ENCODE data around the gene CMKLR1. TPM values are rescaled to one million over a fixed set of nuclear protein-coding genes. Genes with fewer than 3 reads are reported as not detected.

CMKLR1 gene
- total RNA-seq, 4 donors from 2014 or later = 9.7 to 25.4 (median 13.0) TPM

DNA sequence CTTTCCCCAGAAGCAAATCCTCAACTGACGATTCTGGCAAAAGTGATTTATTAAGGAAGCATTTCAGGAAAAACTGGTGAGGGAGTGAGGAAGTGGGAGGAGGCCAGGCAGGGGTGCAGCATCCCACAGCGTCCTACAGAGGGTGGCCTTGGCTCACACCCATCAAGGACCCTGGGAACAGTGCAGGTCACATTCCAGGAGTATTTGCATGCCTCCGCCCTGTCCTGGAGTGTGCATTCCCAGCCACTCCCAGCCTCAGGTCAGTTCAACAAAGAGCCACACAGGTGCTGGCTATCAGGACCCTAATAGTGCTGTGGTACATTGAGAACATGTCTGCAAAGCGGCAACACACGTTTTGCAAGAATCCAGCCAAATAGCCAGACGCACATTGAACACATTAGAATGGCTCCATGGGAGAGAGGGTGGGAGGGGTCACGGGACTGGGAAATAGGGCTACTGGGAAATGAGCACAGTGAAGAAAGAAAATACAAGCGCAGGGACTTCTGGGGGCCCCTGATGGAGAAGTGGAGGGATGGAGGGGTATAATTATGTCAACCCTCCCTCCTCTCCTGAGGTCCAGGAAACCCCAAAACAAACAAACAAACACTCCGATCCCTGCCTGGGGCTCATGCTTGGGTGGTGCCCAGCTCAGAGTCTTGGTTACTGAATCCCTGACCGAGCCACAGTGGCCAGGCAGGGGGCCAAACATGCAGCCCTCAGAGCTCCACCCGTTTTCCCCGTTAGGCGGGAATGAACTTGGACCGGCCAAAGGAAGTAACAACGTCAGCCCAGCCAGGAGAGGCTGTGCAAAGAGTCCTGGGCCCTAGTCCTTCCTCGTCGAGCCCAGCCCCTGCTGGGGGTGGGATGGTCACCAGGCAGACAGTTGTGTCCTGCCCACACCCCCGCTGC is 36.5 kb downstream of the CMKLR1 start:
- TF ChIP-seq EP300 (IDR thresholded peaks at IDR 0.05) = no peak
- TF ChIP-seq, protein P1, sequence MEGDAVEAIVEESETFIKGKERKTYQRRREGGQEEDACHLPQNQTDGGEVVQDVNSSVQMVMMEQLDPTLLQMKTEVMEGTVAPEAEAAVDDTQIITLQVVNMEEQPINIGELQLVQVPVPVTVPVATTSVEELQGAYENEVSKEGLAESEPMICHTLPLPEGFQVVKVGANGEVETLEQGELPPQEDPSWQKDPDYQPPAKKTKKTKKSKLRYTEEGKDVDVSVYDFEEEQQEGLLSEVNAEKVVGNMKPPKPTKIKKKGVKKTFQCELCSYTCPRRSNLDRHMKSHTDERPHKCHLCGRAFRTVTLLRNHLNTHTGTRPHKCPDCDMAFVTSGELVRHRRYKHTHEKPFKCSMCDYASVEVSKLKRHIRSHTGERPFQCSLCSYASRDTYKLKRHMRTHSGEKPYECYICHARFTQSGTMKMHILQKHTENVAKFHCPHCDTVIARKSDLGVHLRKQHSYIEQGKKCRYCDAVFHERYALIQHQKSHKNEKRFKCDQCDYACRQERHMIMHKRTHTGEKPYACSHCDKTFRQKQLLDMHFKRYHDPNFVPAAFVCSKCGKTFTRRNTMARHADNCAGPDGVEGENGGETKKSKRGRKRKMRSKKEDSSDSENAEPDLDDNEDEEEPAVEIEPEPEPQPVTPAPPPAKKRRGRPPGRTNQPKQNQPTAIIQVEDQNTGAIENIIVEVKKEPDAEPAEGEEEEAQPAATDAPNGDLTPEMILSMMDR (IDR thresholded peaks at IDR 0.05) = peak in 1 of 4 experiments; percentile 17
- no peaks in the 10 kb centered on the region for H3K36me3 ChIP-seq
- WGBS, 2 donors (ENCODE audit: low coverage in 1 of 2) = 54 to 63% methylated on average over 3 to 7 of the region's 18 CpGs
- peak overlapping the region in 3 of 4 donors; percentile 72 to 76 (median 74) for H3K27ac ChIP-seq
- no peak overlapping the region for H3K4me3 ChIP-seq
- H3K4me1 ChIP-seq = peaks cover 0 to 60% (median 47%) of the 10 kb centered on the region in 3 donors
- ATAC-seq = peak; percentile 72
- H3K9me3 ChIP-seq = no peaks in the 10 kb centered on the region
- H3K27me3 ChIP-seq = no peaks in the 10 kb centered on the region

- 75% methylated on average over 6 of the region's 6 CpGs; no CpG with 5 or more reads in 1 of the 2 donors for WGBS, 2 donors (ENCODE audit: low coverage in 1 of 2)
- Histone ChIP-seq H3K4me1 (peaks cover 0 to 54% (median 47%) of the 10 kb centered on the region in 3 donors), H3K27ac (peak overlapping the region in 3 of 4 donors; percentile 72 to 76 (median 74))
These were observed 37.1 kb downstream of the CMKLR1 start for GRCh38 chr12:108302016-108302402.

DNA sequence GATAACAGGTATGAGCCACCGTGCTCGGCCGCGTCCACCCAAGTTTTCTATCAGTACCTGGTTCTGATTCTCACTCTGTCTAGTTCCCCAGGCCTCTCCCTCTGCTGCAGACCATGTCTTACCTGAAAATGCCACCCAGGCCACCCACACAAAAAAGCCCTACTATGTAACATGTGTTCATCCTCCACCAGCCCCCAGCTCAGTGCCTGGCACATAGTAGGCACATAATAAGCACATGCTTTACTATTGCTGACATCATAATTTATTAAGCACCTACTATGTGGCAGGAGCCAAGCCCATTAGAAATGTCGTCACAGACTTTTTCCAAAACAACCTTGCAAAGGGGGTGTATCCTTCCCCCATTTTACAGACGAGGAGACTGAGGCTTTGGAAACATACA is 37.8 kb downstream of the CMKLR1 start:
- no peaks in the 10 kb centered on the region for H3K9me3 ChIP-seq
- H3K27me3 ChIP-seq = no peaks in the 10 kb centered on the region
- H3K4me3 ChIP-seq = no peak overlapping the region
- no peak for TF ChIP-seq EP300 (IDR thresholded peaks at IDR 0.05)
- TF ChIP-seq, protein P1 (IDR thresholded peaks at IDR 0.05) = no peak
- TF ChIP-seq POLR2AphosphoS5 (IDR thresholded peaks at IDR 0.05) = no peak
- no peak for TF ChIP-seq POLR2A (IDR thresholded peaks at IDR 0.05)
- no peak overlapping the region for H3K27ac ChIP-seq
- WGBS, 2 donors (ENCODE audit: low coverage in 1 of 2) = 88 to 100% methylated on average over 2 to 3 of the region's 6 CpGs
- peaks cover 0 to 51% (median 41%) of the 10 kb centered on the region in 3 donors for H3K4me1 ChIP-seq
- no peak for ATAC-seq
- H3K36me3 ChIP-seq = no peaks in the 10 kb centered on the region

More at GRCh38 chr12:108302016-108302402, 37.1 kb downstream of the CMKLR1 start:
- TF ChIP-seq POLR2AphosphoS5 (IDR thresholded peaks at IDR 0.05) (no peak), POLR2A (IDR thresholded peaks at IDR 0.05) (no peak), EP300 (IDR thresholded peaks at IDR 0.05) (no peak)
- TF ChIP-seq, protein P1 (IDR thresholded peaks at IDR 0.05) = no peak
- no peaks in the 10 kb centered on the region for H3K36me3 ChIP-seq
- no peaks in the 10 kb centered on the region for H3K27me3 ChIP-seq
- H3K4me3 ChIP-seq = no peak overlapping the region
- no peak for ATAC-seq
- H3K9me3 ChIP-seq = no peaks in the 10 kb centered on the region

GRCh38 chr12:108299980-108300696 is 39.0 kb downstream of the CMKLR1 start:
- H3K36me3 ChIP-seq = no peaks in the 10 kb centered on the region
- no peaks in the 10 kb centered on the region for H3K9me3 ChIP-seq
- no peak for ATAC-seq
- no peak overlapping the region for H3K4me3 ChIP-seq
- H3K27me3 ChIP-seq = peaks cover 5% of the 10 kb centered on the region
- H3K4me1 ChIP-seq = peaks cover 0 to 43% (median 29%) of the 10 kb centered on the region in 3 donors
- TF ChIP-seq, protein P1 (IDR thresholded peaks at IDR 0.05) = no peak
- TF ChIP-seq EP300 (IDR thresholded peaks at IDR 0.05) (no peak), POLR2AphosphoS5 (IDR thresholded peaks at IDR 0.05) (no peak), POLR2A (IDR thresholded peaks at IDR 0.05) (no peak)
- WGBS, 2 donors (ENCODE audit: low coverage in 1 of 2) = 95 to 96% methylated on average over 4 of the region's 7 CpGs
- no peak overlapping the region for H3K27ac ChIP-seq

Data from gastroesophageal sphincter (tissue), 4 donors.